ENCODE results near the gene MFSD6.
A peak's percentile ranks its signal among the peaks of the same experiment; 100 is the strongest.
"Not testable (repeated sequence)": the region's sequence is repeated elsewhere in the genome, so short reads cannot be mapped to it uniquely, and the experiment has no call there.

Gene MFSD6

GRCh38 chr2:190505696-190506095 is 97.5 kb downstream of the MFSD6 start:
- ATAC-seq, result no peak

DNA sequence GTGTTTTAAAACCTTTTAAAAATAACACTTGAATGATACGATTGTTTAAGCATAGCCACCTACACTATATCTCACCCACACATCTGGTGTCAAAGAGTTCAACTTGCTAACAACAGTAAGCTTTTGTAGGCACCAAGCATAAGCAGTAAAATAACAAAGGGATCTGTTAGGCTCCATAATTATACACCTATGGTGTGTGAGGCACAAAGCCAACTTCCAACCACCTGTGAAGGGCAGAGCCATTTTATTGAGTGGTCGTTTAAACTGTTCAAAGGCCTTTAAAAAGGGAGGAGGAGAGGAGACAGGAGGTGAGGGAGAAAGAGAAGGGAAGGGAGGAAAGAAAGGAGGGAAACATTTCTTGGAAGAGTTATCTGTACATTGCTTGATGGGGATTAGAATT is 98.5 kb downstream of the MFSD6 start:
- ATAC-seq, result no peak

DNA sequence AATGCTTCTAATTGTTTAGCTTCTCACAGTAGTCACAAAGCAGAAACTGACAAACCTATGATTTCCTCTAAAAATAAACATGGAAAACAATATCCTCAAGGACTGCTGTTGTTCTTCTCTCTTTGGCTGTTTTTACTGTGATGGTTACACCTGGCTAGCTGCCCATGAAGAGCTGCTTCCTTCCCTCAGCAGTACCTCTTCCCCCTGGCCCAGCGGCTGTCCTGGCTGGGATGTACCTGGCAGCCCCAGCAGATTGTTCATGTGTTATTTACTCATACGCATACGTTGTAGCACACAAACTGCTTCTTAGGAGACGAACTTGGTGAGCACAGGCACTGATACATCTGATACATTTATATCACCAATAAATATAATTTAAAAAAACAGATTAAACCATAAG is 99.0 kb downstream of the MFSD6 start:
- no peak for ATAC-seq

DNA sequence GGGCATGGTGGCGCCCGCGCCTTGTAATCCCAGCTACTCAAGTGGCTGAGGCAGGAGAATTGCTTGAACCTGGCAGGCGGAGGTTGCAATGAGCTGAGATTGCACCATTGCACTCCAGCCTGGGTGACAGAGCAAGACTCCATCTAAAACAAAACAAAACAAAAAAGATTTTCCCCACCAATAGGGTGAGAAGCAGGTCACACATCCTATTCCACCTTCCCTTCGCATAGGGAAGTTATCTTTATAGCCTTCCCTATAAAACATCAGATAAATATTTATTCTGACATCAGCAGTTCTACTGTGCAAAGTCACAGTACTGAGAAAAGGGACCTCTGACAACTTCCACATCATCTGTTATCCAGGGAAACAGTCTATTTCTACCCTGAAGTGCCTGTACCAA is 101.7 kb downstream of the MFSD6 start:
- not testable (repeated sequence) for ATAC-seq

GRCh38 chr2:190511104-190511503 is 102.9 kb downstream of the MFSD6 start:
- no peak for ATAC-seq

GRCh38 chr2:190512539-190513095 is 104.5 kb downstream of the MFSD6 start:
- ATAC-seq, result no peak

GRCh38 chr2:190513877-190514276 is 105.7 kb downstream of the MFSD6 start:
- ATAC-seq, result no peak

GRCh38 chr2:190514676-190515075 is 106.5 kb downstream of the MFSD6 start:
- ATAC-seq, result no peak

GRCh38 chr2:190515687-190516086 is 107.5 kb downstream of the MFSD6 start:
- ATAC-seq, result no peak

DNA sequence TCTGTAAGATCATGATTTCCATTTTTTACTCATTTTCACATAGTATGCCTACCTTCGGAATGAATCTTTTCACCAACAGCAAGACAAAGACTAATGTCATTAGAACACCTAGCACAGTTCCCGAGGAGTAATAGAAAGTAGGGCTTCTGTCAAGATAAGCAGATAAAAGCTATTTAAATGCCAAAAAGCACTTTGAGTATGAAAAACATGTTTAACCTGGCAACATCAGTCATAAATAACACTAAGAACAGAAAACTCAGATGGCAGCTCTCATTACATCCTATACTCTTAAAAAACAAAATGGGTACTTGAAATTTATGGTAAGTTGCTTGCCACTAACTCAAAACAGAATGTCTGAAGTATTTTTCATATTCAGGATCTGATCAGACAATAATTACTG is 109.3 kb downstream of the MFSD6 start:
- ATAC-seq, result no peak

DNA sequence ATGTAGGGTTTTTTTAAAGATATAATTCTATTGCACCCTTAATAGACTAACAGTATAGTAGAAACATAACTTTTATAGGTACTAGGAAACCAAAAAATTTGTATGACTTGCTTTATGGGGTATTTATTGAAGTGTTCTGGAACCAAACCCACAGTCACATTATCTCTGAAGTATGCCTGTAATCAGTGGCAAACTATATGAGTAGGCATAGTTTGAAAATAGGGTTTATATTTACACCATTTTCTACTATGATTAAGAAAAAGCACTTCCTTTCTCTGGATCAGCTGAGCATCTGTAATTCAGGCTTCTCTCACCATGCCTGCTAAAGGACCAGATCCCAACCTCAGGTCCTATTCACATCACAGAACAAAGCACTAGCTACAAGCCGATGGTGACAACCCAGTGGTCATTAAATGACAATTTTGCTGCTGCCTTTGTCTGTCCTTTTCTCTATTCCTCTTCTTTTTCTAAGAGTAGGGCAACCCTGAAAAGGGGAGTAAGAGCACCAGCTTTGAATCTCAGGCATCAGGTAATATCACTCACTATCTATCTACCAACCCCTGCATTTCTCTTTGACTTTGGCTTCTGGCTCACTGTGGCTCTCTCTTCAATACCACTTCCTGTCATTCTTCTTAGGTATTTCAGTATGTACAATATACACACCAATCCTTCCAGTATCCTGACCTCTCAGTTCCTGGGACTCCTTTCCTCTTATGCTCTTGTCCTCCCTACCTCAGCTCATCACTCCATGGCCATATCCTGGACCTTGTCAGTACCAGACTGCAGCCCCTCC is 112.0 kb downstream of the MFSD6 start:
- ATAC-seq, result peak; percentile 28 to 61

DNA sequence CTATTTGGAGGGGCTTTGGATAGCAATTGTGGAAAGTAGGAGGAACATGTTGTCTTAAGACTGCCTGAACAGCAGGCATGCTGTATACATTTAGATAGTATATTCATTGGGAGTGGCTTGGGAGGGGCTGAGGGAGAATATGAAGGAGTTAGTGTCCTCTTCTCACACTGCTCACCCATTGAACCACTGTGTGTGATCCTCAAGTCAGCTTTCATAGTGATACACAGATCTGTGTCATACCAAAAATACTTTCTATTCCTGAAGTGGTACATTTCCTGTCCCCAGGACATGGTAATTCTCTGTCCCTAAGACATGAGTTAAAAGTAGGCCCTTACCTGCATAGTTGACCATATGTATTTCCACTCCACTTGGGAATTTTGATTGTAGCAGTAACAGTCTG is 116.8 kb downstream of the MFSD6 start:
- ATAC-seq, result no peak

GRCh38 chr2:190526105-190526750 is 118.1 kb downstream of the MFSD6 start:
- no peak for ATAC-seq

DNA sequence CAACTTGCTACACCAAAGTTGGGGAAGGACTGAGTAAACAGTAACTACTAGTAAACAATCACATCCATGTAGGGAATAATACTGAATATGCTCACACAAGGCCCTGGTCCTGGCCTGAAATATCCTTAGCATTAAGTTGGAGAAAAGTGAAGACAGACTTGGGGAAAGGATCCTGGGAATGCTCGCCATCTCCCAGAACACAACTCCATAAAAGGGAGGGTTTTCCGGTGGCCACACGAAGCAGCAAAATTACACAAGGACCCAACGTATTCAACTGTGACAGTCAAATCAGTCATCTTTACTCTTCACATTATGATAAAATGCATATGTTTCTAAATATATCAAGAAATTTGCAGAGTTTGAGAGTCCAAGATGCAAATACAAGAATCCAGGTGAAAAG is 119.1 kb downstream of the MFSD6 start:
- no peak for ATAC-seq

DNA sequence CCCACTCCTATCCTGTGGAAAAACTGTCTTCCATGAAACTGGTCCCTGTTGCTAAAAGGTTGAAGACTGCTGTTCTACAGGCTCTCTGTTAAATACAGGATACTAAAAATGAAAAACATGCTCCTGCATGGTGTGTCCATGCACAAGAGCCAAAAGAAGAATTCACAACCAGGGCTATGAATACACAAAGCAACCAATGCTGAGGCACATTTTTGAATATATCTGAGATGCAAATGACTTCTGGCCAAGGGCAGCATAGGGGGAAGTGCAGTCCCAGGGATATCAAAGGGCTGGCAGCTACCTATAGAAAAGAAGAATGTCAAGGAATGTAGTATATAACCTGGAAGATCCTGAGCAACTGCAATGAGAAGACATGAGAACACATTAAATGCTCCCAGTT is 119.8 kb downstream of the MFSD6 start:
- no peak for ATAC-seq

- ATAC-seq, result no peak
These were observed 120.4 kb downstream of the MFSD6 start for GRCh38 chr2:190528521-190529001.

DNA sequence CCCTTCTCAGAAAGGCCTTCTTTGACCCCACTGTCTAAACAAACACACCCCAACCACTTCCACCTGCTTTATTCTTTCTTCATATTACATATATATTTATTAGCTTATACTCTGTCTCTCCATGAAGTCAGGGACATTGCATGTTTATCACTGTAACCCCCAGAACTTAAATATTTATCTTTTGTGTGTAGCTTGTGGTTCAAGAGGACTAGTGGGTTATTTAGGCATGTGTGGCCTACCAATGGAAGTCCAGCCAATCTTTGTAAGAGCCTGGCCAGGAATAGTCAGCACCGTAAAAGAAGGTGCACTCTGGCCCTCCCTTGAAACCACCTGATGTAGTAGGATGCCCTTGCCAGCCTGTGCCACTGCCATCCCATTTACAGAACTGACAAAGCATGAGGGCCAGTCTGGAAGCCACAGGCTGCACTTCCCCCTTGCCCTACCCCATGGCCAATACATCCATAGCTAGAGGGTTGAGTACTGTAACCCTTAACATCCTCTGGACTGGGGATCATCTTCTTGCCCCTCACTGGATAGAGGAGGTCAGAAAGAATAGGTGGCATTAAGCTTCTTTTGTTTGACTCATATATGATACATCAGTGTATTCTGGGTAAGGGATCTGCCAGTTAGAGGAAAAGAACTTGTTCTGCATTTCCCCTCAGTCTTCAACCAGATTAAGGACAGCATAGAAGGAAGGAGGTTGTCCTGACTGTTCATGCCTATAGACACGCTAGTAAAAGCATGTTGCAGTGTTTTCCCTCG is 121.5 kb downstream of the MFSD6 start:
- peak in 1 of 2 donors; percentile 9 for ATAC-seq

GRCh38 chr2:190530248-190530900 is 122.2 kb downstream of the MFSD6 start:
- no peak for ATAC-seq

- no peak for ATAC-seq
These were observed 124.4 kb downstream of the MFSD6 start for GRCh38 chr2:190532581-190532980.

GRCh38 chr2:190533175-190533967 is 125.2 kb downstream of the MFSD6 start:
- no peak for ATAC-seq

GRCh38 chr2:190533968-190534309 is 125.8 kb downstream of the MFSD6 start:
- ATAC-seq, result peak; percentile 33 to 40

Data from activated CD4-positive, CD25-positive, alpha-beta regulatory T cell treated with anti-CD3 and anti-CD28 coated beads, Interleukin-2, amount 50 U/mL, for 24 hours (primary cell).